ENCODE measurements around the gene MRPL22.

DNA sequence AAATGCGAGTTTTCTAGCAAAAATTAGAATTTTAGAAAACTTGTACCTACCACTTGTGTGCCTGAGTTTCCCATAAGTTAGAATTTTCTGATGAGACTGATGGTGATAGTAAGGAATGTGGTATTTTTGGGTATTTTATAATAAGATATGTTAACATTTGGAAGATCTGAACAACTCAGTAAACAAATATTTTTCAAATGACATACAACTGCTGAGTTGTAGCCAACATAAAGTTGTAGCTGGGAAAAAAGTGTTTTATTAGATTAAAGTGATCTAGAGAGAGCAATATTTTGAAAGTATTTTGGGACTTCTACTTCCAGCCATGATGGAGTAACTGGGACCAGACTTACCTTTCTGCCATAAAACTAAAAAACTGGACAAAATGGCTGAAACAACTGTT is 40.8 kb upstream of the MRPL22 start:
- TF ChIP-seq, protein P1, sequence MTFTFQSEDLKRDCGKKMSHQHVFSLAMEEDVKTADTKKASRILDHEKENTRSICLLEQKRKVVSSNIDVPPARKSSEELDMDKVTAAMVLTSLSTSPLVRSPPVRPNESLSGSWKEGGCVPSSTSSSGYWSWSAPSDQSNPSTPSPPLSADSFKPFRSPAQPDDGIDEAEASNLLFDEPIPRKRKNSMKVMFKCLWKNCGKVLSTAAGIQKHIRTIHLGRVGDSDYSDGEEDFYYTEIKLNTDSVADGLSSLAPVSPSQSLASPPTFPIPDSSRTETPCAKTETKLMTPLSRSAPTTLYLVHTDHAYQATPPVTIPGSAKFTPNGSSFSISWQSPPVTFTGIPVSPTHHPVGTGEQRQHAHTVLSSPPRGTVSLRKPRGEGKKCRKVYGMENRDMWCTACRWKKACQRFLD (tag by site-specific recombination; IDR thresholded peaks at IDR 0.05), result no peak
- TF ChIP-seq, protein P2, sequence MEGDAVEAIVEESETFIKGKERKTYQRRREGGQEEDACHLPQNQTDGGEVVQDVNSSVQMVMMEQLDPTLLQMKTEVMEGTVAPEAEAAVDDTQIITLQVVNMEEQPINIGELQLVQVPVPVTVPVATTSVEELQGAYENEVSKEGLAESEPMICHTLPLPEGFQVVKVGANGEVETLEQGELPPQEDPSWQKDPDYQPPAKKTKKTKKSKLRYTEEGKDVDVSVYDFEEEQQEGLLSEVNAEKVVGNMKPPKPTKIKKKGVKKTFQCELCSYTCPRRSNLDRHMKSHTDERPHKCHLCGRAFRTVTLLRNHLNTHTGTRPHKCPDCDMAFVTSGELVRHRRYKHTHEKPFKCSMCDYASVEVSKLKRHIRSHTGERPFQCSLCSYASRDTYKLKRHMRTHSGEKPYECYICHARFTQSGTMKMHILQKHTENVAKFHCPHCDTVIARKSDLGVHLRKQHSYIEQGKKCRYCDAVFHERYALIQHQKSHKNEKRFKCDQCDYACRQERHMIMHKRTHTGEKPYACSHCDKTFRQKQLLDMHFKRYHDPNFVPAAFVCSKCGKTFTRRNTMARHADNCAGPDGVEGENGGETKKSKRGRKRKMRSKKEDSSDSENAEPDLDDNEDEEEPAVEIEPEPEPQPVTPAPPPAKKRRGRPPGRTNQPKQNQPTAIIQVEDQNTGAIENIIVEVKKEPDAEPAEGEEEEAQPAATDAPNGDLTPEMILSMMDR (tag by site-specific recombination; IDR thresholded peaks at IDR 0.05), result no peak
- no peak for TF ChIP-seq ZFP3 (tag by site-specific recombination; IDR thresholded peaks at IDR 0.05; ENCODE audit: low read depth)
- TF ChIP-seq, protein P3, sequence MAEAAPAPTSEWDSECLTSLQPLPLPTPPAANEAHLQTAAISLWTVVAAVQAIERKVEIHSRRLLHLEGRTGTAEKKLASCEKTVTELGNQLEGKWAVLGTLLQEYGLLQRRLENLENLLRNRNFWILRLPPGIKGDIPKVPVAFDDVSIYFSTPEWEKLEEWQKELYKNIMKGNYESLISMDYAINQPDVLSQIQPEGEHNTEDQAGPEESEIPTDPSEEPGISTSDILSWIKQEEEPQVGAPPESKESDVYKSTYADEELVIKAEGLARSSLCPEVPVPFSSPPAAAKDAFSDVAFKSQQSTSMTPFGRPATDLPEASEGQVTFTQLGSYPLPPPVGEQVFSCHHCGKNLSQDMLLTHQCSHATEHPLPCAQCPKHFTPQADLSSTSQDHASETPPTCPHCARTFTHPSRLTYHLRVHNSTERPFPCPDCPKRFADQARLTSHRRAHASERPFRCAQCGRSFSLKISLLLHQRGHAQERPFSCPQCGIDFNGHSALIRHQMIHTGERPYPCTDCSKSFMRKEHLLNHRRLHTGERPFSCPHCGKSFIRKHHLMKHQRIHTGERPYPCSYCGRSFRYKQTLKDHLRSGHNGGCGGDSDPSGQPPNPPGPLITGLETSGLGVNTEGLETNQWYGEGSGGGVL (tag by site-specific recombination; IDR thresholded peaks at IDR 0.05), result no peak
- no peak for TF ChIP-seq ZNF292 (tag by site-specific recombination; IDR thresholded peaks at IDR 0.05; ENCODE audit: borderline replicate concordance, low read depth)
- no peak for TF ChIP-seq HOXD13 (CRISPR knock-in tag; IDR thresholded peaks at IDR 0.05; ENCODE audit: borderline replicate concordance)
- TF ChIP-seq ZNF112 (tag by site-specific recombination; IDR thresholded peaks at IDR 0.05), result no peak
- TF ChIP-seq ZNF596 (tag by site-specific recombination; IDR thresholded peaks at IDR 0.05), result no peak

All from HEK293 (cell line).